LNCAP (cell line): ENCODE measurements around the gene BCAS1.

Experiments
- TF ChIP-seq, protein P1 (sequence below): fragments of 450-650 bp; IDR thresholded peaks from 2 replicates; pipeline ENCODE4 v1.5.1; 2017; ENCODE audit warnings: mild to moderate bottlenecking

BCAS1 gene

DNA sequence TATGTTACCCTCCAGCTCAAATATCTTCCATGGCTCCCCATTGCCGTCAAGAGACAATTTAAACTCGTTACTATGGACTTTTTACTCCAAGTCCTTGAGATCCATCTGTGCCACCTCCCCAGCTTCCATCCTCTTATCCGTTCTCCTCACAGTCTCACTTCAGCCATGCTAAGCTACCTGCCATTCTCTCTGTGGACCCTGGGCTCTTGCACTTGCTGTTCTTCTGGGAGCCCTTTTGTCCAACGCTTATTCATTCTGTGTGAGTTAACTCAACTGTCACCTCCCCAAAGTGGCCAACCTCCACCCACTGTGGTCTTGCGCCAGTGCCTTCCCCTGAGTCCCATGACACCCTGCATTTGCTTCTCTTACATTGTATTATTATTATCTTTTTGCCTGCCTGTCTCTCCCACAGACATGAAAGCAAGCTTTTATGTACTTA is 132.4 kb downstream of the BCAS1 start:
- TF ChIP-seq, protein P1, sequence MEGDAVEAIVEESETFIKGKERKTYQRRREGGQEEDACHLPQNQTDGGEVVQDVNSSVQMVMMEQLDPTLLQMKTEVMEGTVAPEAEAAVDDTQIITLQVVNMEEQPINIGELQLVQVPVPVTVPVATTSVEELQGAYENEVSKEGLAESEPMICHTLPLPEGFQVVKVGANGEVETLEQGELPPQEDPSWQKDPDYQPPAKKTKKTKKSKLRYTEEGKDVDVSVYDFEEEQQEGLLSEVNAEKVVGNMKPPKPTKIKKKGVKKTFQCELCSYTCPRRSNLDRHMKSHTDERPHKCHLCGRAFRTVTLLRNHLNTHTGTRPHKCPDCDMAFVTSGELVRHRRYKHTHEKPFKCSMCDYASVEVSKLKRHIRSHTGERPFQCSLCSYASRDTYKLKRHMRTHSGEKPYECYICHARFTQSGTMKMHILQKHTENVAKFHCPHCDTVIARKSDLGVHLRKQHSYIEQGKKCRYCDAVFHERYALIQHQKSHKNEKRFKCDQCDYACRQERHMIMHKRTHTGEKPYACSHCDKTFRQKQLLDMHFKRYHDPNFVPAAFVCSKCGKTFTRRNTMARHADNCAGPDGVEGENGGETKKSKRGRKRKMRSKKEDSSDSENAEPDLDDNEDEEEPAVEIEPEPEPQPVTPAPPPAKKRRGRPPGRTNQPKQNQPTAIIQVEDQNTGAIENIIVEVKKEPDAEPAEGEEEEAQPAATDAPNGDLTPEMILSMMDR = no peak

- TF ChIP-seq, protein P1 = no peak
Observed at GRCh38 chr20:53937339-53937741, 133.1 kb downstream of the BCAS1 start.

GRCh38 chr20:53935344-53936084 is 134.9 kb downstream of the BCAS1 start:
- TF ChIP-seq, protein P1 = no peak

DNA sequence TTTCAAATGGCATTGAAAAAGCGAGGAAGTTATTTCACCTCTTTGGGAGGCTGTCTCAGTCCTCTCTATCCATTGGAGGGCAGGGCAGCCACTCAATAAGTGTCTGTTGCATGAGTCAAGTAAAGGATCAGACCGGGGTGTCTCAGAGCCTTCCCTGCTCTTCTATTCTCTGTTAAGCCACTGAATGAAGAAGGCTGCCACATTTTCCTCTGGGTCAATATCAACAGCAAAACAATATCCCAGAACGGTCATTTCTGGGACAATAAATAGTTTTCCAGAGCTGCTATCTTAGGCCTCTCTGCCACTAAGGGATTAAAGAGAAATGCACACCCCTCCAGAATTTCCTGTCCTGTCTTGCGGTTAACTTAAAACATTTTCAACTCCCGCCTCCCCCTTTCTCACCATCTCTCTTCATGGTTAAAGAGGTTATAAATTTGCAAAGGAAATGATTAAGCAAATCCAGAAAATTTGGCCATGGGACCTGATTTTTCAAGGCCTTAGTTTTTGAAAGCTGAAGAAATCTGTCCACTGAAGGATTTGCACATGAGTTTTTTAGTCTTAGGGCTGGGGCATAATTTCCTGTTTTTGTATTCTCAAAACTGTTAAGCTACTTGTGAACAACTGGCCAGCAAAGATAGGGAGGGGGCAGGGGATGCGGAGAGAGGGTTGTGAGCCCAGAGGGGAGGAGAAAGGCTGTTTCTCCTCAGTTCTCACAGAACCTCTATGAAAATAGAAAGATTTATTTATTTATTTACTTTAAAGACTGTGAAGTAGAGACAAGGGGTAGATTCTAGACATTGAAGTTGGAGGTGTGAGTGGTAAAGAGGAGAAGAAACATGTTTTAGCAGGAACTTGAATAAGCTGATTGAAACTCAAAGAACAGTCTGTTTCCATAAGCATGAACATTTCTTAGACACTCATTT is 135.7 kb downstream of the BCAS1 start:
- TF ChIP-seq, protein P1 = no peak

- TF ChIP-seq, protein P1 = no peak
Observed at GRCh38 chr20:53933232-53933846, 137.1 kb downstream of the BCAS1 start.

GRCh38 chr20:53931597-53931996 is 138.8 kb downstream of the BCAS1 start:
- TF ChIP-seq, protein P1 = no peak
